HG02981 (cell line): ENCODE measurements around the gene NATD1.
"Not testable (repeated sequence)": the region's sequence is repeated elsewhere in the genome, so short reads cannot be mapped to it uniquely, and the experiment has no call there.

Experiments used
- ATAC-seq: cut with Tn5 transposase; IDR thresholded peaks from one replicate; pipeline ENCODE4 v1.9.1; 2021; ENCODE audit warnings: mild to moderate bottlenecking, moderate library complexity; ENCODE audit not compliant: unreplicated experiment

The NATD1 gene

GRCh38 chr17:21194703-21195102 lies 58.5 kb downstream of the NATD1 start:
- no peak for ATAC-seq

GRCh38 chr17:21194226-21194625 lies 59.0 kb downstream of the NATD1 start:
- ATAC-seq: no peak

- no peak for ATAC-seq
Observed at GRCh38 chr17:21193031-21193430, 60.2 kb downstream of the NATD1 start.

- not testable (repeated sequence) for ATAC-seq
Observed at GRCh38 chr17:21192414-21192813, 60.8 kb downstream of the NATD1 start.

- no peak for ATAC-seq
Observed at GRCh38 chr17:21191698-21192097, 61.5 kb downstream of the NATD1 start.

GRCh38 chr17:21190078-21190477 lies 63.1 kb downstream of the NATD1 start:
- ATAC-seq: no peak

GRCh38 chr17:21189361-21189760 lies 63.8 kb downstream of the NATD1 start:
- ATAC-seq: no peak
